GM12801 (cell line): ENCODE measurements around the gene MOSPD2.

ENCODE experiments used
- TF ChIP-seq, protein P1 (sequence below): IDR thresholded peaks from one replicate; pipeline ENCODE4 v1.5.1; 2011; ENCODE audit warnings: control low read depth; ENCODE audit not compliant: insufficient read length; ENCODE audit errors: extremely low read depth

The MOSPD2 gene

DNA sequence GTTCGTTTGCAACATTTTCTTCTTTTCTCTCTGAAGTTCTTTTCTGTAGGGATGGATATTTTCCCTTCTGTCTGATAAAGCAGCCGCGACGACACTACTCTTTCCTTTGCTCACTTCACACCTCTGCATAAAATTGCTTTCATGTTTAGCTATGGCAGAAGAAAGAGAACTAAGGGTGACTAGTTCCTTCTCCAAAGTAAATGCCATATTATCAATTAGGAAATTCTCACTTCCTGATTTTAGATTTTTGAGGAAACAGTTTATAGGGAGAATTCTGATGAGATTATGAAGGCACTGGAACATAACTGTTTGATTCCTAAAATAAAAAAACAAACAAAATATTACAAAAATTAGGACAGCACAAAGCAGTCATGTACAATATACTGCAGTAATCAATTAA is 29.6 kb upstream of the MOSPD2 start:
- TF ChIP-seq, protein P1, sequence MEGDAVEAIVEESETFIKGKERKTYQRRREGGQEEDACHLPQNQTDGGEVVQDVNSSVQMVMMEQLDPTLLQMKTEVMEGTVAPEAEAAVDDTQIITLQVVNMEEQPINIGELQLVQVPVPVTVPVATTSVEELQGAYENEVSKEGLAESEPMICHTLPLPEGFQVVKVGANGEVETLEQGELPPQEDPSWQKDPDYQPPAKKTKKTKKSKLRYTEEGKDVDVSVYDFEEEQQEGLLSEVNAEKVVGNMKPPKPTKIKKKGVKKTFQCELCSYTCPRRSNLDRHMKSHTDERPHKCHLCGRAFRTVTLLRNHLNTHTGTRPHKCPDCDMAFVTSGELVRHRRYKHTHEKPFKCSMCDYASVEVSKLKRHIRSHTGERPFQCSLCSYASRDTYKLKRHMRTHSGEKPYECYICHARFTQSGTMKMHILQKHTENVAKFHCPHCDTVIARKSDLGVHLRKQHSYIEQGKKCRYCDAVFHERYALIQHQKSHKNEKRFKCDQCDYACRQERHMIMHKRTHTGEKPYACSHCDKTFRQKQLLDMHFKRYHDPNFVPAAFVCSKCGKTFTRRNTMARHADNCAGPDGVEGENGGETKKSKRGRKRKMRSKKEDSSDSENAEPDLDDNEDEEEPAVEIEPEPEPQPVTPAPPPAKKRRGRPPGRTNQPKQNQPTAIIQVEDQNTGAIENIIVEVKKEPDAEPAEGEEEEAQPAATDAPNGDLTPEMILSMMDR, result no peak

DNA sequence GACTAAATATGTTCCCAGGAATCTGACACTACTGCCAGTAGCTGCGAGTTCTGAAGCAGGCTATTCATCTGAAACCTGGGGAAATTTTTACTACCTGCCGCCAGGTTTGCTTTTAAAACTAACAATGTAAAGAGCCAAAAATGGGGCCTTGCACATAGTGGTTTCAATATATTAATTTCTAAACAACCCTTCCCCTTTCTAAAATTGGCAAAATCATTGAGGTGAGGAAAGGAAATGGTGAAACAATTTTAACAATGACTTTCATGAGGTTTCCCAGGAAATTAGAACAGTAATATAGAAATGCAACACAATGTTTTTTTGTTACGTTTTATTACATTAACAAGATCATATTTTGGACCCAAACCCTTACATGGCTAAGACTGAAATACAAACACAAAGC is 21.7 kb upstream of the MOSPD2 start:
- TF ChIP-seq, protein P1, result no peak

DNA sequence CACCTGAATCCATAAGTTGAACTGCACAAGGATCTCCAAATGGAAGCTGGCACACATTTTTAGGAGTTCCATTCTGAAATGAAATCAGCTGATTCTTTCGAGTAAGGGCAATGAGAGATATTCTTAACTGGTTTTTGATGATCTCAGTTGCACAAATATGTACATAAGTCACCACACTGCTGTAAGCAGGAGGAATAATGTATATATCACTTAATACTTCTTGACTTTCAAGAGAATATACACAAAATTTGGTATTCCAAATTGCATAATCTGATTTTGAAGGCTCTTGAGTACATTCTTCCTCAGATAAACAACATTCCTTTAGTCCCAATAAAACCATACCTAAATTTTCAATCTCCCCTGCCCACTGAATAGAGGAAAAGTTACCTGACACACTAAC is 8.6 kb upstream of the MOSPD2 start:
- TF ChIP-seq, protein P1, result no peak

DNA sequence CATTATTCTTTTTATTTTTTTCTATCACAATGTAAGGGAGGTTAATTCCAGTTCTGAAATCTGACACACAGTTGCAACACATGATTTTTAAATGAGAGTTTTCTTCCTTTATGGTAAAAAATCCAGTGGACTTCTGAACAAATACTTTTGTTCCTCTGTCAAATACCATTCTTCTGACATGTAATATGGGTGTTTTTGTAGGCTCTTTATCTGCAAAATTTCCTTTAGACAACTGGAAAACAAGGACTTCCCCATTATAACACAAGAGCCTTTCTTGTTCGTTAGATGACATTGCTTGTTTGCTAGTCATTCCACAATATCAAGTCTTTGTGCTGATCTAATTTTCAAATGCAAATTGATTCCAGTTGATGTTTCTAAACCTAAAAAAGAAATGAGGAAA is 8.0 kb upstream of the MOSPD2 start:
- TF ChIP-seq, protein P1, result no peak

DNA sequence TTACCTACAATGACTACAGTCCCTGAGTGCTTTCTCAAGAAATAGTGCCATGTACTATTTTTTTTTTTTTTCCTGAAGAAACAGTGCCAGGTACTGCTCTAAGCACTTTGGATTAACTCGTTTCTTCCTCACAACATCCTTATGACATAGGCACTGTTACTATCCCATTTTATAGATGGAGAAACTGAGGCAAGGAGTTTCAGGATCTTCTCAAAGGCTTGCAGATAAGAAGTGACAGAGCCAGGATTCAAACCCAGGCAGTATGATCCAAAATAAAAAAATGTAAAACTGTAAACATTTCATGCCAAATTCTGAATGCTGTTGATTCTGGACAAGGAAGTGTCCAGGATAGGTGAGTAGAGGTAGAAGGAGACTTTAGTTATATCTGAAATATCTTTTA is 1.5 kb upstream of the MOSPD2 start:
- TF ChIP-seq, protein P1, result no peak

DNA sequence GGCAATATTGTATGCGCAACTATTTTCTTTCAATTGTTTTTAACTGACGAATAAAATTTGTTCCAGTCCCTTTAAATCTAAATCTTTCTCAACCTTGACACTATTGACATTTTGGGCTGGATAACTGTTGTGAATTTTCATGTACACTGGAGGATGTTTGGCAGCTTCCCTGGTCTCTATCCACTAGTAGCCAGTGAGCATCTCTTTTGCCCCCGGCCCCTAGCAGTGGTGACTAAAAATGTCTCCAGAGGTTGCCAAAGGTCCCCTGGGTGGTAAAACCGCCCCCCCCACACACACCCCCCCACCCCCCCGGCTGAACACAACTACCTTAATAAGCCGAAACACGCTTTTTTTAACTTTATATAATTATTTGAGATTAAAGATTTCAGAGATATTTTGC is 866 bp upstream of the MOSPD2 start:
- TF ChIP-seq, protein P1, result no peak

DNA sequence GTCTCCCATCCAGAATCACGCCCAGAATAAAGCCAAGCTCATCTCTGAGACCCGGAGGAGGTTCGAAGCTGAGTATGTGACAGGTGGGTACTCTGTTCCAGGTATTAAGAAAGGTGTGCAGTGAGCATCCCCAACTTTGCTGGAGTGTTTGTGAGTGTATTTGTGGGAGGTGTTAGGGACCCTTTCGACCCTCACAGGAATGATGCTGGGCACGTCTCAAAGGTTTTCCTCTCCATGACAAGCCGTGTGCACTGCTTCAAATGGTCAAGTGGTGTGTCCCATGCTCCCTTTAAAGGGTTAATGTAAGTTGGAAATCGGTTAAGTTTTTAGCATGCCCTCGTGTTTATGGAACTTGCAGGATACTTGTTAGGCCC is 442 bp downstream of the MOSPD2 start:
- TF ChIP-seq, protein P1, result no peak

DNA sequence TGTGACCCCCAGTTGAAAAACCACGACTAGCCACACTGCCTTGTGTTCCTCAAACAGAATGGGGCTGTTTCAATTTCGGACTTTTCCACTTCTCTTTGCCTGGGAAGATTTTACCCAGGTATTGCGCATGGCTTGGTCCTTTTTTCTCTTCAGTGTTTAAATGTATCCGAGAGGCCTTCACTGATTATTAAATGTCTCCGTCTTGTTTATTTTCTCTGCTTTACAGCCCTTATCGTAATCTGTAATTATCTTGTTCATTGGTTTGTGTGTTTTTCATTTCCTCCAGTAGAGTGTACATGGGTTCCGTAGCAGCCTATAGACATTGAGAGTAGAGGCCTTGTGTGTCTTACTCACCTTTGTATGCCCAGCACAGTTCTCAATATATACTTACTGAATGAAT is 2.4 kb downstream of the MOSPD2 start:
- TF ChIP-seq, protein P1, result no peak
